Uterus (tissue), 2 donors: ENCODE measurements around the gene IFTAP.

Experiments
- POLR2A ChIP-seq, 2 donors: fragments of 450-650 bp; IDR thresholded peaks; one replicate each; pipeline ENCODE4 v1.6.1; 2016; ENCODE audit warnings: antibody characterized with exemption in 2 of 2, mild to moderate bottlenecking in 1 of 2, moderate library complexity in 1 of 2
- TF ChIP-seq, protein P1 (sequence below), 4 experiments: fragments of 200-600 bp in 2 of 4; fragments of 450-650 bp in 2 of 4; sonication (generic) in 2 of 4; IDR thresholded peaks; one replicate each; pipeline ENCODE4 v1.5.1; 2016 to 2019; ENCODE audit warnings: antibody characterized with exemption in 4 of 4, mild to moderate bottlenecking in 2 of 4, moderate library complexity in 1 of 4

DNA sequence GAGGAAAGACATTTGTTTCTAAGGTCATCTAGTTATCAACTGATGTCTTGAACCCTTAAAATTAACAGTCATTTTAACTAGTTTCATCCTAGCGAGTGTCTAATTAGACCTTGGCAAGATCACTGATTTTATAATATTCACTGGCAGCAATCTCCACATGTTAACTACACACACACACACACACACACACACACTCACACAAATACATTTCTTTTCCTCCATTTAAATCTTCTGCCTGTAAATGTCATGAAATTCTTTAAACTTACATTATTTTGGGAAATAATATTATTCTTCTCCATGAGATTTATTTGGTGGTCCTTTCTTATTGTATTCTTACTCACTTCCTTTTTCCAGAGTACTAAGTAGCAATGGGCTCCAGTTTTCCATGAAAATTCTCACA is 2.9 kb upstream of the IFTAP start:
- TF ChIP-seq, protein P1, sequence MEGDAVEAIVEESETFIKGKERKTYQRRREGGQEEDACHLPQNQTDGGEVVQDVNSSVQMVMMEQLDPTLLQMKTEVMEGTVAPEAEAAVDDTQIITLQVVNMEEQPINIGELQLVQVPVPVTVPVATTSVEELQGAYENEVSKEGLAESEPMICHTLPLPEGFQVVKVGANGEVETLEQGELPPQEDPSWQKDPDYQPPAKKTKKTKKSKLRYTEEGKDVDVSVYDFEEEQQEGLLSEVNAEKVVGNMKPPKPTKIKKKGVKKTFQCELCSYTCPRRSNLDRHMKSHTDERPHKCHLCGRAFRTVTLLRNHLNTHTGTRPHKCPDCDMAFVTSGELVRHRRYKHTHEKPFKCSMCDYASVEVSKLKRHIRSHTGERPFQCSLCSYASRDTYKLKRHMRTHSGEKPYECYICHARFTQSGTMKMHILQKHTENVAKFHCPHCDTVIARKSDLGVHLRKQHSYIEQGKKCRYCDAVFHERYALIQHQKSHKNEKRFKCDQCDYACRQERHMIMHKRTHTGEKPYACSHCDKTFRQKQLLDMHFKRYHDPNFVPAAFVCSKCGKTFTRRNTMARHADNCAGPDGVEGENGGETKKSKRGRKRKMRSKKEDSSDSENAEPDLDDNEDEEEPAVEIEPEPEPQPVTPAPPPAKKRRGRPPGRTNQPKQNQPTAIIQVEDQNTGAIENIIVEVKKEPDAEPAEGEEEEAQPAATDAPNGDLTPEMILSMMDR (IDR thresholded peaks at IDR 0.05), result no peak
- TF ChIP-seq POLR2A (IDR thresholded peaks at IDR 0.05), result no peak
